HG03175 (cell line): Measurements from ENCODE around the gene TBC1D2.
"Not testable (repeated sequence)": the region's sequence is repeated elsewhere in the genome, so short reads cannot be mapped to it uniquely, and the experiment has no call there.

Experiments
- ATAC-seq: cut with Tn5 transposase; IDR thresholded peaks from one replicate; pipeline ENCODE4 v1.9.1; 2021; ENCODE audit warnings: mild to moderate bottlenecking, moderate library complexity; ENCODE audit not compliant: unreplicated experiment

Gene TBC1D2

GRCh38 chr9:98191671-98192502 lies 63.6 kb downstream of the TBC1D2 start:
- ATAC-seq, result no peak

- no peak for ATAC-seq
Observed at GRCh38 chr9:98191181-98191608, 64.3 kb downstream of the TBC1D2 start.

GRCh38 chr9:98190757-98191105 lies 64.7 kb downstream of the TBC1D2 start:
- ATAC-seq, result no peak

GRCh38 chr9:98189412-98189811 lies 66.0 kb downstream of the TBC1D2 start:
- no peak for ATAC-seq

- ATAC-seq, result no peak
Observed at GRCh38 chr9:98187926-98188325, 67.5 kb downstream of the TBC1D2 start.

- ATAC-seq, result no peak
Observed at GRCh38 chr9:98186236-98186635, 69.2 kb downstream of the TBC1D2 start.

- ATAC-seq, result no peak
Observed at GRCh38 chr9:98185611-98186171, 69.8 kb downstream of the TBC1D2 start.

- no peak for ATAC-seq
Observed at GRCh38 chr9:98185021-98185567, 70.4 kb downstream of the TBC1D2 start.

GRCh38 chr9:98184326-98184725 lies 71.1 kb downstream of the TBC1D2 start:
- no peak for ATAC-seq

GRCh38 chr9:98182889-98183599 lies 72.4 kb downstream of the TBC1D2 start:
- no peak for ATAC-seq

- no peak for ATAC-seq
Observed at GRCh38 chr9:98182069-98182820, 73.2 kb downstream of the TBC1D2 start.

- no peak for ATAC-seq
Observed at GRCh38 chr9:98181746-98182068, 73.7 kb downstream of the TBC1D2 start.

- ATAC-seq, result no peak
Observed at GRCh38 chr9:98180996-98181395, 74.5 kb downstream of the TBC1D2 start.

- no peak for ATAC-seq
Observed at GRCh38 chr9:98178874-98179850, 76.3 kb downstream of the TBC1D2 start.

- no peak for ATAC-seq
Observed at GRCh38 chr9:98176391-98177259, 78.8 kb downstream of the TBC1D2 start.

- ATAC-seq, result no peak
Observed at GRCh38 chr9:98175762-98176161, 79.7 kb downstream of the TBC1D2 start.

- ATAC-seq, result no peak
Observed at GRCh38 chr9:98175028-98175569, 80.3 kb downstream of the TBC1D2 start.

GRCh38 chr9:98174502-98174918 lies 80.9 kb downstream of the TBC1D2 start:
- ATAC-seq, result not testable (repeated sequence)

GRCh38 chr9:98173181-98173580 lies 82.3 kb downstream of the TBC1D2 start:
- no peak for ATAC-seq
